Fibroblast of gingiva (primary cell): ENCODE measurements around the gene SLC27A2.
"Not testable (repeated sequence)": the region's sequence is repeated elsewhere in the genome, so short reads cannot be mapped to it uniquely, and the experiment has no call there.

ENCODE experiments used
- DNase-seq: peaks from one replicate; pipeline ENCODE4 v3.0.0-alpha.2; 2011; ENCODE audit warnings: low read depth

The SLC27A2 gene

GRCh38 chr15:50181969-50182218 lies at the start of gene SLC27A2:
TSS of gene SLC27A2 (plus strand) at chr15:50182196. CDS start at chr15:50182428, 232 bp downstream.
- no peak for DNase-seq

- not testable (repeated sequence) for DNase-seq
Observed at GRCh38 chr15:50132251-50132984, 49.6 kb upstream of the SLC27A2 start.

GRCh38 chr15:50134524-50135024 lies 47.4 kb upstream of the SLC27A2 start:
- DNase-seq = no peak

- DNase-seq = no peak
Observed at GRCh38 chr15:50135031-50135551, 46.9 kb upstream of the SLC27A2 start.

- DNase-seq = no peak
Observed at GRCh38 chr15:50137330-50137761, 44.6 kb upstream of the SLC27A2 start.

GRCh38 chr15:50137893-50138292 lies 44.1 kb upstream of the SLC27A2 start:
- DNase-seq = no peak

- no peak for DNase-seq
Observed at GRCh38 chr15:50138391-50138790, 43.6 kb upstream of the SLC27A2 start.

GRCh38 chr15:50140098-50140497 lies 41.9 kb upstream of the SLC27A2 start:
- no peak for DNase-seq

GRCh38 chr15:50140983-50141382 lies 41.0 kb upstream of the SLC27A2 start:
- no peak for DNase-seq

- no peak for DNase-seq
Observed at GRCh38 chr15:50141856-50142255, 40.1 kb upstream of the SLC27A2 start.

- no peak for DNase-seq
Observed at GRCh38 chr15:50143255-50143860, 38.6 kb upstream of the SLC27A2 start.

GRCh38 chr15:50144341-50145120 lies 37.5 kb upstream of the SLC27A2 start:
- no peak for DNase-seq

GRCh38 chr15:50145451-50145872 lies 36.5 kb upstream of the SLC27A2 start:
- DNase-seq = peak; percentile 65

- DNase-seq = no peak
Observed at GRCh38 chr15:50146632-50147031, 35.4 kb upstream of the SLC27A2 start.

GRCh38 chr15:50148362-50148963 lies 33.5 kb upstream of the SLC27A2 start:
- DNase-seq = peak; percentile 41

GRCh38 chr15:50149090-50149489 lies 32.9 kb upstream of the SLC27A2 start:
- no peak for DNase-seq

- no peak for DNase-seq
Observed at GRCh38 chr15:50150349-50150748, 31.6 kb upstream of the SLC27A2 start.

- DNase-seq = no peak
Observed at GRCh38 chr15:50150851-50151250, 31.1 kb upstream of the SLC27A2 start.

- DNase-seq = no peak
Observed at GRCh38 chr15:50151476-50151875, 30.5 kb upstream of the SLC27A2 start.

- DNase-seq = not testable (repeated sequence)
Observed at GRCh38 chr15:50158236-50158635, 23.8 kb upstream of the SLC27A2 start.

GRCh38 chr15:50162969-50163718 lies 18.9 kb upstream of the SLC27A2 start:
- no peak for DNase-seq
